Measurements from ENCODE around the gene FLVCR2. TPM values are rescaled to one million over a fixed set of nuclear protein-coding genes. Genes with fewer than 3 reads are reported as not detected.

Gene FLVCR2
- polyA plus RNA-seq, 1 of the 3 experiments (the other 2 are of a cell fraction), result 0.05 TPM

GRCh38 chr14:75614179-75614578 lies 35.8 kb downstream of the FLVCR2 start:
- Histone ChIP-seq H3K4me1 (ENCODE audit: control insufficient read depth in 1 of 2, insufficient read depth in 2 of 2, low read depth in 1 of 2, low read length in 1 of 2) (no peaks in the 10 kb centered on the region), H3K9me2 (no peaks in the 10 kb centered on the region), H3K27ac (ENCODE audit: low read depth in 2 of 2, low read length in 1 of 2) (no peak overlapping the region), H4K20me1 (ENCODE audit: insufficient read depth) (no peaks in the 10 kb centered on the region), H3F3A (replicated peaks; ENCODE audit: insufficient read depth) (no peaks in the 10 kb centered on the region), H3K9ac (no peak overlapping the region), H3K4me3 (ENCODE audit: low read depth in 2 of 2, low read length in 1 of 2) (no peak overlapping the region), H3K27me3 (ENCODE audit: insufficient read depth) (peaks cover 41% of the 10 kb centered on the region), H3K4me2 (no peak overlapping the region), H2AFZ (ENCODE audit: low read depth) (no peak overlapping the region), H3K9me3 (no peaks in the 10 kb centered on the region), H3K36me3 (replicated peaks in 1 of 2; ENCODE audit: control insufficient read depth in 1 of 2, insufficient read depth in 2 of 2, low read length in 1 of 2) (no peaks in the 10 kb centered on the region), H3K79me2 (ENCODE audit: insufficient read depth) (no peaks in the 10 kb centered on the region)
- WGBS (ENCODE audit: low lambda C conversion rate), result 39% methylated on average over 4 of the region's 4 CpGs
- ChIA-PET POLR2A (no interaction called here), CTCF (no interaction called here)
- no peak for DNase-seq
- TF ChIP-seq FOXJ3 (CRISPR knock-in tag; IDR thresholded peaks at IDR 0.05) (no peak), TEAD4 (IDR thresholded peaks at IDR 0.05; ENCODE audit: borderline replicate concordance, insufficient read depth) (no peak), NFIC (IDR thresholded peaks at IDR 0.05; ENCODE audit: borderline replicate concordance) (no peak), FOSL2 (IDR thresholded peaks at IDR 0.05; ENCODE audit: borderline replicate concordance, low read depth) (no peak), MEF2A (IDR thresholded peaks at IDR 0.05; ENCODE audit: borderline replicate concordance, low read depth) (no peak), RCOR1 (IDR thresholded peaks at IDR 0.05; ENCODE audit: low read length) (no peak), EZH2phosphoT487 (IDR thresholded peaks at IDR 0.05; ENCODE audit: borderline replicate concordance, low read depth) (no peak), ELF1 (IDR thresholded peaks at IDR 0.05) (no peak), TAF1 (IDR thresholded peaks at IDR 0.05; ENCODE audit: borderline replicate concordance, low read depth, low read length) (no peak), JUND (IDR thresholded peaks at IDR 0.05) (no peak)
- TF ChIP-seq, protein P1, sequence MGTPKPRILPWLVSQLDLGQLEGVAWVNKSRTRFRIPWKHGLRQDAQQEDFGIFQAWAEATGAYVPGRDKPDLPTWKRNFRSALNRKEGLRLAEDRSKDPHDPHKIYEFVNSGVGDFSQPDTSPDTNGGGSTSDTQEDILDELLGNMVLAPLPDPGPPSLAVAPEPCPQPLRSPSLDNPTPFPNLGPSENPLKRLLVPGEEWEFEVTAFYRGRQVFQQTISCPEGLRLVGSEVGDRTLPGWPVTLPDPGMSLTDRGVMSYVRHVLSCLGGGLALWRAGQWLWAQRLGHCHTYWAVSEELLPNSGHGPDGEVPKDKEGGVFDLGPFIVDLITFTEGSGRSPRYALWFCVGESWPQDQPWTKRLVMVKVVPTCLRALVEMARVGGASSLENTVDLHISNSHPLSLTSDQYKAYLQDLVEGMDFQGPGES (IDR thresholded peaks at IDR 0.05; ENCODE audit: low read depth, low read length), result no peak
- TF ChIP-seq, protein P2, sequence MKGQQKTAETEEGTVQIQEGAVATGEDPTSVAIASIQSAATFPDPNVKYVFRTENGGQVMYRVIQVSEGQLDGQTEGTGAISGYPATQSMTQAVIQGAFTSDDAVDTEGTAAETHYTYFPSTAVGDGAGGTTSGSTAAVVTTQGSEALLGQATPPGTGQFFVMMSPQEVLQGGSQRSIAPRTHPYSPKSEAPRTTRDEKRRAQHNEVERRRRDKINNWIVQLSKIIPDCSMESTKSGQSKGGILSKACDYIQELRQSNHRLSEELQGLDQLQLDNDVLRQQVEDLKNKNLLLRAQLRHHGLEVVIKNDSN (IDR thresholded peaks at IDR 0.05; ENCODE audit: borderline replicate concordance, low read depth), result no peak
- TF ChIP-seq, protein P3, sequence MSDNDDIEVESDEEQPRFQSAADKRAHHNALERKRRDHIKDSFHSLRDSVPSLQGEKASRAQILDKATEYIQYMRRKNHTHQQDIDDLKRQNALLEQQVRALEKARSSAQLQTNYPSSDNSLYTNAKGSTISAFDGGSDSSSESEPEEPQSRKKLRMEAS (IDR thresholded peaks at IDR 0.05; ENCODE audit: low read depth), result no peak
- TF ChIP-seq, protein P4, sequence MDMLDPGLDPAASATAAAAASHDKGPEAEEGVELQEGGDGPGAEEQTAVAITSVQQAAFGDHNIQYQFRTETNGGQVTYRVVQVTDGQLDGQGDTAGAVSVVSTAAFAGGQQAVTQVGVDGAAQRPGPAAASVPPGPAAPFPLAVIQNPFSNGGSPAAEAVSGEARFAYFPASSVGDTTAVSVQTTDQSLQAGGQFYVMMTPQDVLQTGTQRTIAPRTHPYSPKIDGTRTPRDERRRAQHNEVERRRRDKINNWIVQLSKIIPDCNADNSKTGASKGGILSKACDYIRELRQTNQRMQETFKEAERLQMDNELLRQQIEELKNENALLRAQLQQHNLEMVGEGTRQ (IDR thresholded peaks at IDR 0.05; ENCODE audit: borderline replicate concordance, low read depth, low read length), result no peak

- Histone ChIP-seq H3F3A (replicated peaks; ENCODE audit: insufficient read depth) (no peaks in the 10 kb centered on the region), H3K27ac (ENCODE audit: low read depth in 2 of 2, low read length in 1 of 2) (no peak overlapping the region), H3K4me1 (ENCODE audit: control insufficient read depth in 1 of 2, insufficient read depth in 2 of 2, low read depth in 1 of 2, low read length in 1 of 2) (no peaks in the 10 kb centered on the region), H4K20me1 (ENCODE audit: insufficient read depth) (no peaks in the 10 kb centered on the region), H2AFZ (ENCODE audit: low read depth) (no peak overlapping the region), H3K9me3 (no peaks in the 10 kb centered on the region), H3K4me2 (no peak overlapping the region), H3K36me3 (replicated peaks in 1 of 2; ENCODE audit: control insufficient read depth in 1 of 2, insufficient read depth in 2 of 2, low read length in 1 of 2) (no peaks in the 10 kb centered on the region), H3K27me3 (ENCODE audit: insufficient read depth) (peaks cover 33% of the 10 kb centered on the region), H3K4me3 (ENCODE audit: low read depth in 2 of 2, low read length in 1 of 2) (no peak overlapping the region), H3K9ac (no peak overlapping the region), H3K9me2 (no peaks in the 10 kb centered on the region), H3K79me2 (ENCODE audit: insufficient read depth) (no peaks in the 10 kb centered on the region)
- POLR2A ChIA-PET, result interaction anchor here (0.6 kb wide), 1 partner anchor 47 kb away, joined by 4 read pairs; no protein-coding TSS in a partner anchor
- 28% methylated on average over 4 of the region's 4 CpGs for WGBS (ENCODE audit: low lambda C conversion rate)
- no peak for DNase-seq
- TF ChIP-seq POLR2AphosphoS5 (IDR thresholded peaks at IDR 0.05; ENCODE audit: low read depth, low read length) (no peak), JUND (IDR thresholded peaks at IDR 0.05) (no peak), TEAD4 (IDR thresholded peaks at IDR 0.05; ENCODE audit: borderline replicate concordance, insufficient read depth) (no peak), TAF1 (IDR thresholded peaks at IDR 0.05; ENCODE audit: borderline replicate concordance, low read depth, low read length) (no peak), FOXJ3 (CRISPR knock-in tag; IDR thresholded peaks at IDR 0.05) (no peak), MXI1 (IDR thresholded peaks at IDR 0.05; ENCODE audit: low read depth, low read length) (no peak), MEF2A (IDR thresholded peaks at IDR 0.05; ENCODE audit: borderline replicate concordance, low read depth) (no peak)
- CTCF ChIA-PET, result interaction anchor here (1.5 to 3.2 kb wide), 2 partner anchors 38 to 39 kb away, joined by 5 to 19 read pairs; no protein-coding TSS in a partner anchor
These were observed 36.8 kb downstream of the FLVCR2 start for GRCh38 chr14:75615200-75615599.

Measured in SK-N-SH (cell line).